Epithelial cell of proximal tubule (primary cell): ENCODE data around the gene ME3. TPM values are rescaled to one million over a fixed set of nuclear protein-coding genes. Genes with fewer than 3 reads are reported as not detected.
A peak's percentile ranks its signal among the peaks of the same experiment; 100 is the strongest.

Experiments
- DNase-seq: peaks from one replicate; pipeline ENCODE4 v3.0.0-alpha.2; 2011; ENCODE audit warnings: low read depth
- H3K4me3 ChIP-seq: 2 replicates; pipeline ENCODE4 v1.5.1; 2011; ENCODE audit warnings: low read depth, mild to moderate bottlenecking, low read length
- CTCF ChIP-seq: conservative IDR thresholded peaks from 2 replicates; pipeline ENCODE4 v1.5.1; 2012; ENCODE audit warnings: low read depth, mild to moderate bottlenecking, low read length
- total RNA-seq: library from RNA; depleted of rRNA; stranded (reverse); fragments of >200 nt; gene quantifications from 2 replicates; pipeline ENCODE4 v1.2.3, GENCODE V29; 2015

ME3 gene
- total RNA-seq, 1 donor from 2014 or later, result 35.2 TPM

DNA sequence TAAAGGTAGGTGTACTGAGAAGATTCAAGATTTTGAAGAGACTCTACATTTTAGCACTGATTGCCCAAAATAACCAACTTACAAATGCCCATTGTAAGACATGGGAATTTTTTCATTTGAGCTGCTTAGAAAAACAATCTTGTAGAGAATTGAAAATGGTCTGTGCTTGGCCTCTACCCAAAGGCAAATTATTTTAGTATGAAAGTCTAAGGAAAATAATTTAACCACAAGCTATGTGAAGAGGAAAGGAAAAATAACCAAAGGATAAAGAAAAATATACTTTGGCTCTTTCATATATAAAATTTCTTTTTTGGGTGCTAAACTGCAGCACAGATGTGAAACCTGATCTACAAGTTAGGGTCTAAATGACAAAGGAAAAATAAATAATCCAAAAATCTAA, 54.9 kb downstream of the ME3 start:
- no peak overlapping the region for H3K4me3 ChIP-seq
- no peak for TF ChIP-seq CTCF
- no peak for DNase-seq

DNA sequence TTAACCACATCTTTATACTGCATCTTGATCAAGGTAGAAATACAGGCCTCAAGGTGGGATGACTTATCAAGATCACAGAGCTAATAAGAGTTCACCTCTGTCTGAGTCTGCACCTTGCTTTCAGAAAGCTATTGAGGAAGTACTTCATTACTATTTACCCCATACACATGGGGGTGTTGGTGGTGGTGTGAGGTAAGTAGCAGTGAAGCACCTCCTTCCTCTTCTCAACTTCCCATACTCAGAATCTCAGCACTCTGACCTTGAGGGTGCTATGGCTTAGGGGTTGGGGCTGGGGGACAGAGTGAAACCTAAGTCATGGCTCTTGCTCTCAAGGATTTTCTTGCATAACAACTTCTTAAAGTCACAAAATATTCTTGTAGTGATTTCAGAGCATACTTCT, 56.9 kb downstream of the ME3 start:
- no peak for DNase-seq
- no peak overlapping the region for H3K4me3 ChIP-seq
- no peak for TF ChIP-seq CTCF

- no peak overlapping the region for H3K4me3 ChIP-seq
- no peak for DNase-seq
These were observed 61.7 kb downstream of the ME3 start for GRCh38 chr11:86610559-86611341.

DNA sequence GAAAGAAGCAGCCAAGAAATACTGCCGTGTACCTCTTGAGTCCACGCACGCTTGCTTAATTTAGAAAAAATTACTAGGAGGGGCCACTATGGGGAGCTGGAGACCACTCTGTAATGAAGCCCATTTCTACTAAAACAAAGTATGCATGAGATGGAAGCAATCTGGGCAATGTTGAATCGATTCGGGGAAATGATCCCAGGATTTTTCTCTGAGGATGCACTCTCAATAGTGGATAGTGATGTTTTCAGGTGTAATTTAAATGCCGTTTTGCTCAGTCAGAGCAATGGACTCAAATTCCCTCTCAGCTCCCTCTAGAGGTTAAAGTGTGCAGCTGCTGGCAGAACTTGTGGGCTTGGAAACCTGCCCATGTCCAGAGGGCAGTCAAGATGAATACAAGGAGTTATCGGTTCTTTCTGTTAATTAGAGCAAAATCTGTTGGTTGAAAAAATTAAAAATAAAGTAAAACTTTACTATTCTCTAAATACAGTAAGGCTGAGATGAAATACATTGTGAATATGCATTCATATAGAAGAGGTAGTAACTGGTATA, 64.1 kb downstream of the ME3 start:
- H3K4me3 ChIP-seq, result no peak overlapping the region
- peak; percentile 45 for DNase-seq

More at GRCh38 chr11:86610559-86611341, 61.7 kb downstream of the ME3 start:
- TF ChIP-seq CTCF, result no peak

GRCh38 chr11:86606836-86607481, 65.5 kb downstream of the ME3 start:
- DNase-seq, result peak; percentile 42

More for the DNA sequence above, 64.1 kb downstream of the ME3 start:
- peak; percentile 95 for TF ChIP-seq CTCF

DNA sequence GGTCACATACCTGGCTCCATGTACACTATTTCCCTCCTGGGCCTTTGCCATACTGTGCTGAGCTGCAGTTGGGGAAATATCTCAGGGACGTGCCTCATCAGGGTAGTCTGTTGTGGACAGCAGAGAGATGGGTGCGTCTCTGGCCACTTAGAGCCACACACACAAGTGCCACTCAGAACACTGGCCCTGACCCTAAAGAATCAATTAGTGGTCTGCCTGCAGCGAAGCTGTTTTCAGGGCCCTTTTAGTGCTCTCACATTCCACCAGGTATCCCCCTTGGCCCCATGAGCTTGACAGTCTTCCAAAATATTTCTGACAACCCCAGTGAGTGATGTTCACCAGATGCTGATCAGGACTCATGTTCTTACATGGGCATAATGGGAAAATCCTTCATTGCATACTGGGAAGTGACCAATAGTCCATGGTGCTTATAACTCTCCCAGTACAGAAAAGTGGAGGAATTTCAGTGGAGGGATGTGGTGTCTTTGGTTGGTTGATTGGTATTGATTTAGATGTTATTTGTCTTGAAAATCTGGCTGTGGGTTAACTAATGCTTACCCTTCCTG, 66.1 kb downstream of the ME3 start:
- no peak for TF ChIP-seq CTCF
- no peak for DNase-seq
- no peak overlapping the region for H3K4me3 ChIP-seq

More at GRCh38 chr11:86606836-86607481, 65.5 kb downstream of the ME3 start:
- H3K4me3 ChIP-seq, result no peak overlapping the region
- peak; percentile 33 for TF ChIP-seq CTCF
